GM23338 (cell line): ENCODE data around the gene ASXL3. TPM values are rescaled to one million over a fixed set of nuclear protein-coding genes. Genes with fewer than 3 reads are reported as not detected.
A peak's percentile ranks its signal among the peaks of the same experiment; 100 is the strongest.

Experiments
- ATAC-seq: fragments of 200-7000 bp; cut with Tn5 transposase; 3 replicates; pipeline ENCODE4 v1.9.1; 2020
- DNase-seq: peaks from one replicate; pipeline ENCODE4 v3.0.0-alpha.2; 2015; ENCODE audit warnings: low spot score
- H2AFZ ChIP-seq: fragments of 200-600 bp; sonication (generic); 2 replicates; pipeline ENCODE4 v1.8.0; 2016; ENCODE audit warnings: antibody characterized with exemption, mild to moderate bottlenecking, moderate library complexity
- H3F3A ChIP-seq: fragments of 200-600 bp; sonication (generic); replicated peaks from 2 replicates; pipeline ENCODE4 v1.8.0; 2017; ENCODE audit warnings: antibody characterized with exemption, mixed run types, low read depth
- H3K27ac ChIP-seq: fragments of 200-600 bp; sonication (generic); 2 replicates; pipeline ENCODE4 v1.6.1; 2016; ENCODE audit warnings: low read depth
- H3K27me3 ChIP-seq: fragments of 200-600 bp; sonication (generic); 2 replicates; pipeline ENCODE4 v1.8.0; 2016; ENCODE audit warnings: mild to moderate bottlenecking, mixed run types, moderate library complexity; ENCODE audit not compliant: insufficient read depth
- H3K36me3 ChIP-seq: fragments of 200-600 bp; sonication (generic); 2 replicates; pipeline ENCODE4 v1.8.0; 2016; ENCODE audit warnings: mild to moderate bottlenecking; ENCODE audit not compliant: insufficient read depth
- H3K4me1 ChIP-seq: fragments of 200-600 bp; sonication (generic); 2 replicates; pipeline ENCODE4 v1.8.0; 2016; ENCODE audit warnings: mild to moderate bottlenecking, moderate library complexity; ENCODE audit not compliant: insufficient read depth
- H3K4me2 ChIP-seq: fragments of 200-600 bp; sonication (generic); 2 replicates; pipeline ENCODE4 v1.7.1; 2017; ENCODE audit warnings: mixed run types
- H3K4me3 ChIP-seq: fragments of 200-600 bp; sonication (generic); 2 replicates; pipeline ENCODE4 v1.6.1; 2016; ENCODE audit warnings: mixed run types
- H3K79me2 ChIP-seq: fragments of 200-600 bp; sonication (generic); replicated peaks from 2 replicates; pipeline ENCODE4 v1.8.0; 2017; ENCODE audit warnings: mild to moderate bottlenecking; ENCODE audit not compliant: insufficient read depth
- H3K9me2 ChIP-seq: fragments of 200-600 bp; sonication (generic); 2 replicates; pipeline ENCODE4 v1.8.0; 2017; ENCODE audit not compliant: insufficient read depth
- H4K20me1 ChIP-seq: fragments of 200-600 bp; sonication (generic); replicated peaks from 2 replicates; pipeline ENCODE4 v1.8.0; 2017; ENCODE audit warnings: mild to moderate bottlenecking; ENCODE audit not compliant: insufficient read depth
- H3K27ac Mint-ChIP-seq: 2 replicates; pipeline ENCODE4 v1.8.0; 2020; ENCODE audit warnings: inconsistent platforms, mild to moderate bottlenecking, moderate library complexity, mixed read lengths
- H3K27me3 Mint-ChIP-seq: 3 replicates; pipeline ENCODE4 v1.8.0; 2022; ENCODE audit warnings: low read depth, mild to moderate bottlenecking, moderate library complexity, mixed read lengths, inconsistent platforms; ENCODE audit not compliant: insufficient read depth, poor library complexity
- H3K36me3 Mint-ChIP-seq: 3 replicates; pipeline ENCODE4 v1.8.0; 2021; ENCODE audit warnings: low read depth, mild to moderate bottlenecking, inconsistent platforms, moderate library complexity, mixed read lengths
- H3K4me1 Mint-ChIP-seq: 3 replicates; pipeline ENCODE4 v1.8.0; 2020; ENCODE audit warnings: mild to moderate bottlenecking, inconsistent platforms, mixed read lengths
- H3K4me3 Mint-ChIP-seq: 3 replicates; pipeline ENCODE4 v1.8.0; 2021; ENCODE audit warnings: moderate library complexity, mild to moderate bottlenecking, inconsistent platforms, mixed read lengths
- H3K9me3 Mint-ChIP-seq: 3 replicates; pipeline ENCODE4 v1.8.0; 2020; ENCODE audit warnings: moderate library complexity, mild to moderate bottlenecking, inconsistent platforms, mixed read lengths
- CREB1 ChIP-seq: fragments of 250-450 bp; sonication (Bioruptor Pico); IDR thresholded peaks from 2 replicates; pipeline ENCODE4 v1.5.0; 2020; ENCODE audit warnings: low read depth, mild to moderate bottlenecking, moderate library complexity
- EZH2 ChIP-seq: fragments of 200-600 bp; sonication (generic); IDR thresholded peaks from one replicate; pipeline ENCODE4 v1.8.0; 2017; ENCODE audit warnings: antibody characterized with exemption, mild to moderate bottlenecking, low read depth; ENCODE audit not compliant: unreplicated experiment
- EZH2phosphoT487 ChIP-seq: fragments of 200-600 bp; sonication (generic); IDR thresholded peaks from one replicate; pipeline ENCODE4 v1.8.1; 2018; ENCODE audit warnings: antibody characterized with exemption; ENCODE audit not compliant: unreplicated experiment
- NANOG ChIP-seq: IDR thresholded peaks from 2 replicates; pipeline ENCODE4 v1.6.1; 2016; ENCODE audit warnings: antibody characterized with exemption, borderline replicate concordance
- ZNF114 ChIP-seq: fragments of 250-450 bp; sonication (Bioruptor Pico); IDR thresholded peaks from 2 replicates; pipeline ENCODE4 v1.5.0; 2020; ENCODE audit warnings: mild to moderate bottlenecking, moderate library complexity
- ZNF331 ChIP-seq: fragments of 250-450 bp; sonication (Bioruptor Pico); IDR thresholded peaks from 2 replicates; pipeline ENCODE4 v1.5.0; 2020; ENCODE audit warnings: low read depth, mild to moderate bottlenecking, moderate library complexity
- polyA plus RNA-seq: library from polyadenylated mRNA; unstranded; fragments of >200 nt; fragmentation: Nextera tagmentation; extraction: Ambion mirVana; gene quantifications from 2 replicates; pipeline ENCODE4 v1.2.1, GENCODE V29; 2016
- total RNA-seq: library from RNA; depleted of rRNA; stranded (reverse); fragments of >200 nt; shearing (Covaris generic); gene quantifications from 2 replicates; pipeline ENCODE4 v1.2.3, GENCODE V29; 2014
- TF ChIP-seq, protein P1 (sequence below): fragments of 250-450 bp; sonication (Bioruptor Pico); IDR thresholded peaks from 2 replicates; pipeline ENCODE4 v1.5.0; 2020; ENCODE audit warnings: mild to moderate bottlenecking, moderate library complexity

Gene ASXL3
- total and polyA plus RNA-seq, 2 experiments from 2014 or later: 0.23 to 1.4 TPM

DNA sequence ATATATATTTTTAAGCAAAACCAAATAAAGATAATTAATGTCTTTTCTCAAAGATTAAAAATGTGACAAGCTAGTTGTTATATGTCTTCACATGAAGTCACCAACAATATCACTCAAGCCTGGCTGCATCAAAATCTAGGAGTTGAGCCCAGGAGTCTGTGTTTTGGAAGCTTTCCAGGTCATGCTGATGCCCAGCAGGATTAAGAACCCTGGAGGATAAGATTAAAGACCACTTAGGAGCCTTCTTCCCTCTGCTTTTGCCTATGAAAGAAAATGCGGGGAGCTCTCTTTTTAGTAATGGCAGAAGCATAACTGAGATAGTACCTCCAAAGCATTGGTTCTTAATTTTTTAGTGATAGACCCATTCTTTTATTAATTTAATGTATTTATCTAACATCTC, 157.4 kb downstream of the ASXL3 start:
- no peaks in the 10 kb centered on the region for H3F3A ChIP-seq
- H3K4me3 Mint-ChIP-seq: no peak overlapping the region
- H3K27ac Mint-ChIP-seq: no peak overlapping the region

DNA sequence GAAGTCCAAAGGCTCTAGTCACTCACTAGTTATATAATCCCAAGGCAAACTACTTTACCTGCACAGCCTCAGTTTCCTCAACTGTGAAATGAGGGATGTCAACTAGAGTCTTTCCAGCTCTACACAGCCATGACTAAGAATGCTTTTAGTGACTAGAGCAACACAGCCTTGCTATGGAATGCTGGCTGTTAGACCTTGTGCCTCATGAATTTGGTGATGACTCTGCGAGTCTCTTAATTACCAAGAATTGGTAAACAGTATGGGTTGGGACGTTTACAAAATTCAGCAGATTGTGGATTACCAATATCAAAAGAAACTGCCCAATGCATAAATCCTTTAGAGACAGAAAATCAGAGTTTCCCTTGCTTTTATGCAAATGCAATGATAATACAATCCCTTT, 163.7 kb downstream of the ASXL3 start:
- Histone ChIP-seq H3K9me2 (peaks cover 5% of the 10 kb centered on the region; the same call in 1 of the 2 replicates), H2AFZ (no peak overlapping the region), H3K36me3 (no peaks in the 10 kb centered on the region), H3K4me3 (no peak overlapping the region), H3F3A (no peaks in the 10 kb centered on the region), H3K4me1 (peaks cover 9% of the 10 kb centered on the region; the same call in 1 of the 2 replicates), H3K79me2 (no peaks in the 10 kb centered on the region), H3K27me3 (no peaks in the 10 kb centered on the region), H4K20me1 (no peaks in the 10 kb centered on the region), H3K27ac (no peak overlapping the region), H3K4me2 (no peak overlapping the region)
- DNase-seq: no peak
- H3K4me3 Mint-ChIP-seq: no peak overlapping the region
- TF ChIP-seq ZNF114 (CRISPR knock-in tag): no peak
- TF ChIP-seq, protein P1, sequence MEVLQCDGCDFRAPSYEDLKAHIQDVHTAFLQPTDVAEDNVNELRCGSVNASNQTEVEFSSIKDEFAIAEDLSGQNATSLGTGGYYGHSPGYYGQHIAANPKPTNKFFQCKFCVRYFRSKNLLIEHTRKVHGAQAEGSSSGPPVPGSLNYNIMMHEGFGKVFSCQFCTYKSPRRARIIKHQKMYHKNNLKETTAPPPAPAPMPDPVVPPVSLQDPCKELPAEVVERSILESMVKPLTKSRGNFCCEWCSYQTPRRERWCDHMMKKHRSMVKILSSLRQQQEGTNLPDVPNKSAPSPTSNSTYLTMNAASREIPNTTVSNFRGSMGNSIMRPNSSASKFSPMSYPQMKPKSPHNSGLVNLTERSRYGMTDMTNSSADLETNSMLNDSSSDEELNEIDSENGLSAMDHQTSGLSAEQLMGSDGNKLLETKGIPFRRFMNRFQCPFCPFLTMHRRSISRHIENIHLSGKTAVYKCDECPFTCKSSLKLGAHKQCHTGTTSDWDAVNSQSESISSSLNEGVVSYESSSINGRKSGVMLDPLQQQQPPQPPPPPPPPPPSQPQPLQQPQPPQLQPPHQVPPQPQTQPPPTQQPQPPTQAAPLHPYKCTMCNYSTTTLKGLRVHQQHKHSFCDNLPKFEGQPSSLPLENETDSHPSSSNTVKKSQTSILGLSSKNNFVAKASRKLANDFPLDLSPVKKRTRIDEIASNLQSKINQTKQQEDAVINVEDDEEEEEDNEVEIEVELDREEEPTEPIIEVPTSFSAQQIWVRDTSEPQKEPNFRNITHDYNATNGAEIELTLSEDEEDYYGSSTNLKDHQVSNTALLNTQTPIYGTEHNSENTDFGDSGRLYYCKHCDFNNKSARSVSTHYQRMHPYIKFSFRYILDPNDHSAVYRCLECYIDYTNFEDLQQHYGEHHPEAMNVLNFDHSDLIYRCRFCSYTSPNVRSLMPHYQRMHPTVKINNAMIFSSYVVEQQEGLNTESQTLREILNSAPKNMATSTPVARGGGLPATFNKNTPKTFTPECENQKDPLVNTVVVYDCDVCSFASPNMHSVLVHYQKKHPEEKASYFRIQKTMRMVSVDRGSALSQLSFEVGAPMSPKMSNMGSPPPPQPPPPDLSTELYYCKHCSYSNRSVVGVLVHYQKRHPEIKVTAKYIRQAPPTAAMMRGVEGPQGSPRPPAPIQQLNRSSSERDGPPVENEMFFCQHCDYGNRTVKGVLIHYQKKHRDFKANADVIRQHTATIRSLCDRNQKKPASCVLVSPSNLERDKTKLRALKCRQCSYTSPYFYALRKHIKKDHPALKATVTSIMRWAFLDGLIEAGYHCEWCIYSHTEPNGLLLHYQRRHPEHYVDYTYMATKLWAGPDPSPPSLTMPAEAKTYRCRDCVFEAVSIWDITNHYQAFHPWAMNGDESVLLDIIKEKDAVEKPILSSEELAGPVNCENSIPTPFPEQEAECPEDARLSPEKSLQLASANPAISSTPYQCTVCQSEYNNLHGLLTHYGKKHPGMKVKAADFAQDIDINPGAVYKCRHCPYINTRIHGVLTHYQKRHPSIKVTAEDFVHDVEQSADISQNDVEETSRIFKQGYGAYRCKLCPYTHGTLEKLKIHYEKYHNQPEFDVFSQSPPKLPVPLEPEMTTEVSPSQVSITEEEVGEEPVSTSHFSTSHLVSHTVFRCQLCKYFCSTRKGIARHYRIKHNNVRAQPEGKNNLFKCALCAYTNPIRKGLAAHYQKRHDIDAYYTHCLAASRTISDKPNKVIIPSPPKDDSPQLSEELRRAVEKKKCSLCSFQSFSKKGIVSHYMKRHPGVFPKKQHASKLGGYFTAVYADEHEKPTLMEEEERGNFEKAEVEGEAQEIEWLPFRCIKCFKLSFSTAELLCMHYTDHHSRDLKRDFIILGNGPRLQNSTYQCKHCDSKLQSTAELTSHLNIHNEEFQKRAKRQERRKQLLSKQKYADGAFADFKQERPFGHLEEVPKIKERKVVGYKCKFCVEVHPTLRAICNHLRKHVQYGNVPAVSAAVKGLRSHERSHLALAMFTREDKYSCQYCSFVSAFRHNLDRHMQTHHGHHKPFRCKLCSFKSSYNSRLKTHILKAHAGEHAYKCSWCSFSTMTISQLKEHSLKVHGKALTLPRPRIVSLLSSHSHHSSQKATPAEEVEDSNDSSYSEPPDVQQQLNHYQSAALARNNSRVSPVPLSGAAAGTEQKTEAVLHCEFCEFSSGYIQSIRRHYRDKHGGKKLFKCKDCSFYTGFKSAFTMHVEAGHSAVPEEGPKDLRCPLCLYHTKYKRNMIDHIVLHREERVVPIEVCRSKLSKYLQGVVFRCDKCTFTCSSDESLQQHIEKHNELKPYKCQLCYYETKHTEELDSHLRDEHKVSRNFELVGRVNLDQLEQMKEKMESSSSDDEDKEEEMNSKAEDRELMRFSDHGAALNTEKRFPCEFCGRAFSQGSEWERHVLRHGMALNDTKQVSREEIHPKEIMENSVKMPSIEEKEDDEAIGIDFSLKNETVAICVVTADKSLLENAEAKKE (CRISPR knock-in tag): no peak
- TF ChIP-seq NANOG: no peak
- no peak for TF ChIP-seq EZH2
- no peak for TF ChIP-seq CREB1 (CRISPR knock-in tag)
- TF ChIP-seq EZH2phosphoT487: no peak
- H3K36me3 Mint-ChIP-seq: no peaks in the 10 kb centered on the region
- H3K27ac Mint-ChIP-seq: no peak overlapping the region
- ATAC-seq: no peak
- H3K4me1 Mint-ChIP-seq: peaks cover 12% of the 10 kb centered on the region; the same call in 2 of the 3 replicates
- H3K27me3 Mint-ChIP-seq: peaks cover 4% of the 10 kb centered on the region
- H3K9me3 Mint-ChIP-seq: no peaks in the 10 kb centered on the region

More for the DNA sequence above, 157.4 kb downstream of the ASXL3 start:
- Histone ChIP-seq H3K4me3 (no peak overlapping the region), H3K9me2 (peaks cover 5% of the 10 kb centered on the region; the same call in 1 of the 2 replicates), H3K4me1 (peaks cover 37% of the 10 kb centered on the region), H3K27me3 (no peaks in the 10 kb centered on the region), H3K79me2 (no peaks in the 10 kb centered on the region), H4K20me1 (no peaks in the 10 kb centered on the region), H2AFZ (no peak overlapping the region), H3K27ac (no peak overlapping the region), H3K4me2 (peak overlapping the region; percentile 4; the same call in 1 of the 2 replicates), H3K36me3 (no peaks in the 10 kb centered on the region)
- ATAC-seq (peak; percentile 69), DNase-seq (peak; percentile 28)
- H3K27me3 Mint-ChIP-seq: peaks cover 2% of the 10 kb centered on the region
- no peaks in the 10 kb centered on the region for H3K9me3 Mint-ChIP-seq
- TF ChIP-seq ZNF331 (CRISPR knock-in tag) (no peak), EZH2 (no peak), EZH2phosphoT487 (no peak)
- peaks cover 29% of the 10 kb centered on the region for H3K4me1 Mint-ChIP-seq
- no peaks in the 10 kb centered on the region for H3K36me3 Mint-ChIP-seq
